Caki2 (cell line): Measurements from ENCODE around the gene P2RY2. TPM values are rescaled to one million over a fixed set of nuclear protein-coding genes. Genes with fewer than 3 reads are reported as not detected.

Experiments
- DNase-seq: peaks from one replicate; pipeline ENCODE4 v3.0.0-alpha.2; 2015; ENCODE audit warnings: low read depth
- in situ Hi-C: cut with HindIII; loops from 2 replicates; pipeline ENCODE4 v1.10.0; 2016; ENCODE audit warnings: low sequenced_read_pairs, low pct_unique_long_range_greater_than_20kb, mixed read lengths
- total RNA-seq: library from RNA; depleted of rRNA; stranded (reverse); fragments of >200 nt; shearing (Covaris generic); gene quantifications from 2 replicates; pipeline ENCODE4 v1.2.3, GENCODE V29; 2014; ENCODE audit warnings: low replicate concordance

The P2RY2 gene
- total RNA-seq, 1 experiment from 2014 or later = 0.47 TPM

GRCh38 chr11:73235236-73235786, 17.2 kb downstream of the P2RY2 start:
- in situ Hi-C loops = no loop called here

GRCh38 chr11:73236205-73236765, 18.2 kb downstream of the P2RY2 start:
- in situ Hi-C loops = no loop called here
- DNase-seq = no peak

More at GRCh38 chr11:73235236-73235786, 17.2 kb downstream of the P2RY2 start:
- no peak for DNase-seq

GRCh38 chr11:73236854-73237253, 18.8 kb downstream of the P2RY2 start:
- in situ Hi-C loops = no loop called here
- DNase-seq = no peak

GRCh38 chr11:73237471-73238290, 19.6 kb downstream of the P2RY2 start:
- DNase-seq = no peak

GRCh38 chr11:73239111-73239521, 21.0 kb downstream of the P2RY2 start:
- DNase-seq = no peak
- in situ Hi-C loops = no loop called here

More at GRCh38 chr11:73237471-73238290, 19.6 kb downstream of the P2RY2 start:
- in situ Hi-C loops = no loop called here

GRCh38 chr11:73239571-73240189, 21.6 kb downstream of the P2RY2 start:
- DNase-seq = no peak
- in situ Hi-C loops = no loop called here

- in situ Hi-C loops = no loop called here
- no peak for DNase-seq
These were observed 22.2 kb downstream of the P2RY2 start for GRCh38 chr11:73240190-73240781.

GRCh38 chr11:73241300-73241699, 23.2 kb downstream of the P2RY2 start:
- in situ Hi-C loops = no loop called here
- no peak for DNase-seq

- peak; percentile 49 for DNase-seq
- in situ Hi-C loops = no loop called here
These were observed 24.4 kb downstream of the P2RY2 start for GRCh38 chr11:73242251-73243092.

- DNase-seq = no peak
- in situ Hi-C loops = no loop called here
These were observed 25.0 kb downstream of the P2RY2 start for GRCh38 chr11:73243093-73243485.

- in situ Hi-C loops = no loop called here
- no peak for DNase-seq
These were observed 26.6 kb downstream of the P2RY2 start for GRCh38 chr11:73244589-73245240.

GRCh38 chr11:73245461-73245860, 27.4 kb downstream of the P2RY2 start:
- no peak for DNase-seq
- in situ Hi-C loops = no loop called here

GRCh38 chr11:73246303-73246702, 28.2 kb downstream of the P2RY2 start:
- in situ Hi-C loops = no loop called here
- DNase-seq = no peak

- DNase-seq = no peak
- in situ Hi-C loops = no loop called here
These were observed 30.6 kb downstream of the P2RY2 start for GRCh38 chr11:73248526-73249185.

GRCh38 chr11:73249304-73249703, 31.2 kb downstream of the P2RY2 start:
- DNase-seq = peak; percentile 83
- in situ Hi-C loops = no loop called here

GRCh38 chr11:73249853-73250783, 32.0 kb downstream of the P2RY2 start:
- no peak for DNase-seq
- in situ Hi-C loops = no loop called here
